GM12865 (cell line): ENCODE measurements around the gene SRM.
A peak's percentile ranks its signal among the peaks of the same experiment; 100 is the strongest.
"Not testable (repeated sequence)": the region's sequence is repeated elsewhere in the genome, so short reads cannot be mapped to it uniquely, and the experiment has no call there.

Experiments used
- DNase-seq: peaks from one replicate; pipeline ENCODE4 v3.0.0; 2010; ENCODE audit warnings: low read depth
- H3K4me3 ChIP-seq: 2 replicates; pipeline ENCODE4 v1.5.1; 2011; ENCODE audit warnings: mild to moderate bottlenecking, low read depth, low read length, control low read depth
- CTCF ChIP-seq: IDR thresholded peaks from 2 replicates; pipeline ENCODE4 v1.5.1; 2011; ENCODE audit warnings: low read length, control low read depth, low read depth, inconsistent platforms; ENCODE audit not compliant: insufficient read depth; ENCODE audit errors: missing control alignments

Gene SRM

GRCh38 chr1:11042065-11042464 lies 17.8 kb downstream of the SRM start:
- TF ChIP-seq CTCF = no peak
- no peak for DNase-seq
- H3K4me3 ChIP-seq = no peak overlapping the region

- no peak overlapping the region for H3K4me3 ChIP-seq
- TF ChIP-seq CTCF = no peak
- DNase-seq = no peak
Observed at GRCh38 chr1:11041048-11041447, 18.8 kb downstream of the SRM start.

GRCh38 chr1:11040105-11040429 lies 19.8 kb downstream of the SRM start:
- H3K4me3 ChIP-seq, DNase-seq: not testable (repeated sequence)

GRCh38 chr1:11039351-11040104 lies 20.3 kb downstream of the SRM start:
- no peak for TF ChIP-seq CTCF
- DNase-seq = no peak
- H3K4me3 ChIP-seq = no peak overlapping the region

GRCh38 chr1:11037740-11038182 lies 22.1 kb downstream of the SRM start:
- peak; percentile 95 for TF ChIP-seq CTCF
- DNase-seq = peak; percentile 93
- no peak overlapping the region for H3K4me3 ChIP-seq

GRCh38 chr1:11037019-11037739 lies 22.6 kb downstream of the SRM start:
- not testable (repeated sequence) for H3K4me3 ChIP-seq, DNase-seq

GRCh38 chr1:11031624-11032262 lies 28.1 kb downstream of the SRM start:
- no peak for DNase-seq
- H3K4me3 ChIP-seq = no peak overlapping the region
- no peak for TF ChIP-seq CTCF
